A549 (cell line): ENCODE data around the gene FSTL4. TPM values are rescaled to one million over a fixed set of nuclear protein-coding genes. Genes with fewer than 3 reads are reported as not detected.

Experiments used
- ATAC-seq, 2 experiments: fragments of 200-7000 bp in 1 of 2; fragments of >200 bp in 1 of 2; cut with Nextera tagmentation in 1 of 2; cut with Tn5 transposase in 1 of 2; 3 replicates each; pipeline versions ENCODE4 v1.8.0 to v1.9.1; 2018 to 2020; ENCODE audit warnings: mild to moderate bottlenecking in 1 of 2, moderate library complexity in 1 of 2
- CTCF ChIA-PET: fragments of 300-600 bp; sonication (Branson Sonifier 250); formaldehyde crosslinking; extraction: SDS; loops from one replicate; lab custom pipeline; 2021; ENCODE audit warnings: antibody characterized with exemption, inconsistent platforms; lab: Yijun Ruan, JAX
- POLR2A ChIA-PET: fragments of 350-600 bp; formaldehyde crosslinking; extraction: SDS; loops from one replicate; lab custom pipeline; 2021; ENCODE audit warnings: antibody characterized with exemption, inconsistent platforms; lab: Yijun Ruan, JAX
- DNase-seq, 2 experiments: peaks; one replicate each; pipeline versions ENCODE4 v3.0.0 to v3.0.0-alpha.2; 2011 to 2016; ENCODE audit warnings: low read depth in 1 of 2, low spot score in 1 of 2
- FAIRE-seq: peaks from 2 replicates; lab custom pipeline; 2011; peaks lifted over from hg19 to GRCh38; lab: Jason Lieb, UNC
- H3K27ac ChIP-seq, 2 experiments: fragments of >200 bp; sonication (Bioruptor Twin); formaldehyde crosslinking; 3 replicates each; pipeline ENCODE4 v1.5.1; 2016 to 2017
- H3K4me1 ChIP-seq: fragments of >200 bp; sonication (Bioruptor Twin); formaldehyde crosslinking; 3 replicates; pipeline ENCODE4 v1.6.1; 2016
- H3K4me2 ChIP-seq: fragments of >200 bp; sonication (Bioruptor Twin); formaldehyde crosslinking; 3 replicates; pipeline ENCODE4 v1.6.1; 2016
- H3K4me3 ChIP-seq: fragments of >200 bp; sonication (Bioruptor Twin); formaldehyde crosslinking; 3 replicates; pipeline ENCODE4 v1.5.1; 2016
- H3K9me3 ChIP-seq: fragments of >200 bp; sonication (Bioruptor Twin); formaldehyde crosslinking; 3 replicates; pipeline ENCODE4 v1.6.1; 2016
- BHLHE40 ChIP-seq: IDR thresholded peaks from 2 replicates; pipeline ENCODE4 v1.6.1; 2012; ENCODE audit warnings: low read depth, low read length, inconsistent platforms
- E2F6 ChIP-seq: IDR thresholded peaks from 2 replicates; pipeline ENCODE4 v1.6.1; 2012; ENCODE audit warnings: low read depth, borderline replicate concordance
- EHMT2 ChIP-seq: fragments of 200-600 bp; sonication (generic); IDR thresholded peaks from 2 replicates; pipeline ENCODE4 v1.6.1; 2016; ENCODE audit warnings: antibody characterized with exemption, low read depth, mild to moderate bottlenecking, moderate library complexity
- FOSB ChIP-seq: fragments of 250-450 bp; sonication (Bioruptor Pico); IDR thresholded peaks from 2 replicates; pipeline ENCODE4 v1.5.0; 2020; ENCODE audit warnings: mild to moderate bottlenecking, moderate library complexity
- HMGXB4 ChIP-seq: fragments of 250-450 bp; sonication (Bioruptor Pico); IDR thresholded peaks from 2 replicates; pipeline ENCODE4 v1.5.0; 2021; ENCODE audit warnings: mild to moderate bottlenecking, moderate library complexity, borderline replicate concordance
- HOXB13 ChIP-seq: fragments of 250-450 bp; sonication (Bioruptor Pico); IDR thresholded peaks from 2 replicates; pipeline ENCODE4 v1.5.0; 2020; ENCODE audit warnings: low read depth, mild to moderate bottlenecking, moderate library complexity
- JUN ChIP-seq, 2 experiments: fragments of >200 bp; sonication (Bioruptor Twin); formaldehyde crosslinking; IDR thresholded peaks; 2 replicates in 1 of 2; 3 replicates in 1 of 2; pipeline ENCODE4 v1.6.1; 2016 to 2017
- MYC ChIP-seq: IDR thresholded peaks from 2 replicates; pipeline ENCODE4 v1.6.1; 2012; ENCODE audit warnings: mild to moderate bottlenecking, inconsistent platforms, low read length, improper control_type of control experiment, borderline replicate concordance
- PHF8 ChIP-seq: fragments of 200-600 bp; sonication (generic); IDR thresholded peaks from 2 replicates; pipeline ENCODE4 v1.6.1; 2016; ENCODE audit warnings: low read depth, mild to moderate bottlenecking, antibody characterized with exemption, moderate library complexity, borderline replicate concordance
- POLR2AphosphoS2 ChIP-seq: conservative IDR thresholded peaks from 2 replicates; pipeline ENCODE4 v1.6.1; 2012; ENCODE audit warnings: low read length, improper control_type of control experiment, inconsistent platforms
- RAD21 ChIP-seq, 2 experiments: fragments of >200 bp in 1 of 2; sonication (Bioruptor Twin) in 1 of 2; formaldehyde crosslinking in 1 of 2; IDR thresholded peaks in 1 of 2; conservative IDR thresholded peaks in 1 of 2; 2 replicates in 1 of 2; 3 replicates in 1 of 2; pipeline ENCODE4 v1.6.1; 2012 to 2018; ENCODE audit warnings: inconsistent platforms in 1 of 2
- RCOR1 ChIP-seq: fragments of 150-350 bp; IDR thresholded peaks from 2 replicates; pipeline ENCODE4 v1.6.1; 2014; ENCODE audit warnings: antibody characterized with exemption, low read length, low read depth
- RNF2 ChIP-seq: fragments of 200-600 bp; sonication (generic); IDR thresholded peaks from 2 replicates; pipeline ENCODE4 v1.6.1; 2016; ENCODE audit warnings: low read depth, mild to moderate bottlenecking, antibody characterized with exemption, moderate library complexity, borderline replicate concordance
- SMC3 ChIP-seq: fragments of >200 bp; sonication (Bioruptor Twin); formaldehyde crosslinking; IDR thresholded peaks from 3 replicates; pipeline ENCODE4 v1.6.1; 2018; ENCODE audit warnings: inconsistent platforms
- TFCP2L1 ChIP-seq: fragments of 250-450 bp; sonication (Bioruptor Pico); IDR thresholded peaks from 2 replicates; pipeline ENCODE4 v1.5.0; 2021; ENCODE audit warnings: mild to moderate bottlenecking
- ZSCAN20 ChIP-seq: fragments of 250-450 bp; sonication (Bioruptor Pico); IDR thresholded peaks from 2 replicates; pipeline ENCODE4 v1.8.0; 2022; ENCODE audit warnings: mild to moderate bottlenecking, moderate library complexity
- WGBS: methylation state at CpG from one replicate; pipeline ENCODE4 v1.1.6; 2017; ENCODE audit errors: missing lambda C conversion rate; 5-methylcytosine and 5-hydroxymethylcytosine counted together
- polyA plus RNA-seq, 4 experiments: library from polyadenylated mRNA; depleted of rRNA in 3 of 4; stranded (reverse); fragments of >200 nt; fragmentation: RNase III in 1 of 4; extraction: RNeasy Plus Mini Kit Qiagen cat#74134 plus additional on column Dnase treatment in 1 of 4; gene quantifications; 2 replicates in 3 of 4; 3 replicates in 1 of 4; pipeline ENCODE4 v1.2.3, GENCODE V29; 2011 to 2017
- TF ChIP-seq, protein P1 (sequence below): fragments of >200 bp; sonication (Bioruptor Twin); formaldehyde crosslinking; IDR thresholded peaks from 3 replicates; pipeline ENCODE4 v1.5.1; 2016

Gene FSTL4
- polyA plus RNA-seq, 2 of the 4 experiments (the other 2 are of a cell fraction) = 1.6 to 1.8 TPM

- no peaks in the 10 kb centered on the region for H3K9me3 ChIP-seq
- ChIA-PET POLR2A (no interaction called here), CTCF (interaction anchor here (0.7 to 3.2 kb wide), 13 partner anchors 9 to 157 kb away, joined by 3 to 25 read pairs (median 3); no protein-coding TSS in a partner anchor)
- H3K4me2 ChIP-seq = no peak overlapping the region
- 52% methylated on average over 3 of the region's 3 CpGs for WGBS
- H3K4me1 ChIP-seq = no peaks in the 10 kb centered on the region
- DNase-seq (no peak), FAIRE-seq (no peak), ATAC-seq (peak; percentile 58 to 76; a peak in 5 of 6 replicates)
- peak overlapping the region in 1 of 2 experiments; percentile 18; a peak in 1 of 6 replicates for H3K27ac ChIP-seq
- no peak overlapping the region for H3K4me3 ChIP-seq
- TF ChIP-seq HMGXB4 (no peak), BHLHE40 (no peak), RCOR1 (no peak), JUN (IDR thresholded peaks at IDR 0.05) (no peak), PHF8 (no peak), SMC3 (peak; percentile 47), POLR2AphosphoS2 (no peak), MYC (no peak), RAD21 (conservative IDR thresholded peaks at IDR 0.05 in 1 of 2, IDR thresholded peaks at IDR 0.05 in 1 of 2) (peak; percentile 62 to 72)
- TF ChIP-seq, protein P1, sequence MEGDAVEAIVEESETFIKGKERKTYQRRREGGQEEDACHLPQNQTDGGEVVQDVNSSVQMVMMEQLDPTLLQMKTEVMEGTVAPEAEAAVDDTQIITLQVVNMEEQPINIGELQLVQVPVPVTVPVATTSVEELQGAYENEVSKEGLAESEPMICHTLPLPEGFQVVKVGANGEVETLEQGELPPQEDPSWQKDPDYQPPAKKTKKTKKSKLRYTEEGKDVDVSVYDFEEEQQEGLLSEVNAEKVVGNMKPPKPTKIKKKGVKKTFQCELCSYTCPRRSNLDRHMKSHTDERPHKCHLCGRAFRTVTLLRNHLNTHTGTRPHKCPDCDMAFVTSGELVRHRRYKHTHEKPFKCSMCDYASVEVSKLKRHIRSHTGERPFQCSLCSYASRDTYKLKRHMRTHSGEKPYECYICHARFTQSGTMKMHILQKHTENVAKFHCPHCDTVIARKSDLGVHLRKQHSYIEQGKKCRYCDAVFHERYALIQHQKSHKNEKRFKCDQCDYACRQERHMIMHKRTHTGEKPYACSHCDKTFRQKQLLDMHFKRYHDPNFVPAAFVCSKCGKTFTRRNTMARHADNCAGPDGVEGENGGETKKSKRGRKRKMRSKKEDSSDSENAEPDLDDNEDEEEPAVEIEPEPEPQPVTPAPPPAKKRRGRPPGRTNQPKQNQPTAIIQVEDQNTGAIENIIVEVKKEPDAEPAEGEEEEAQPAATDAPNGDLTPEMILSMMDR = peak; percentile 31; the same call in 2 of the 3 replicates
Observed at GRCh38 chr5:133260715-133261114, 351.6 kb downstream of the FSTL4 start.

GRCh38 chr5:133259199-133259997, 352.9 kb downstream of the FSTL4 start:
- H3K9me3 ChIP-seq = no peaks in the 10 kb centered on the region
- ATAC-seq = no peak
- POLR2A ChIA-PET = no interaction called here
- no peak overlapping the region for H3K4me2 ChIP-seq
- TF ChIP-seq HOXB13 (CRISPR knock-in tag) (no peak), E2F6 (no peak)
- CTCF ChIA-PET = interaction anchor here (1.1 to 6.2 kb wide), 3 partner anchors 11 to 181 kb away, joined by 3 to 37 read pairs (median 20); no protein-coding TSS in a partner anchor
- H3K4me3 ChIP-seq = no peak overlapping the region
- no peak for FAIRE-seq
- H3K4me1 ChIP-seq = no peaks in the 10 kb centered on the region
- 86% methylated on average over 10 of the region's 10 CpGs for WGBS
- DNase-seq = no peak
- H3K27ac ChIP-seq = no peak overlapping the region

DNA sequence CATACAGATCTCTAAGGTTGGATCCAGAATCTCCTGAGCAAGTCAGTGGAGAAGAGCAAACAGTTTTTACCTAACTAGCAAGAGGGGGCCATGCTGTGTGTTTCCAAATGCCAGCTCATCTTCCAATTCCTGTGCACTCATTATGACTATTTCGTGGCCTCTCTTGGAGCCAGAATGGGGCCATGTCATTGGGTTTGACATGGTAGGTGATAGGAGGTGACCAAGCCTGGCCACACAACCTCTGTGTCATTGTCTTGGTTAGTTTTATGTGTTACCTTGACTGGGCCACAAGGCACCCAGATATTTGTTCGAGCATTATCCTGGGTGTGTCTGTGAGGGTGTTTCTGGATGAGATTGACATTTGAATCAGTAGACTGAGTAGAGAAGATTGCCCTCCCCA, 354.4 kb downstream of the FSTL4 start:
- H3K27ac ChIP-seq = no peak overlapping the region
- CTCF ChIA-PET = interaction anchor here (1.4 to 6.2 kb wide), 3 partner anchors 10 to 146 kb away, joined by 3 to 37 read pairs (median 20); no protein-coding TSS in a partner anchor
- TF ChIP-seq FOSB (no peak), ZSCAN20 (CRISPR knock-in tag) (no peak), POLR2AphosphoS2 (no peak), TFCP2L1 (no peak), EHMT2 (no peak), RNF2 (no peak), HMGXB4 (no peak), MYC (no peak)
- H3K9me3 ChIP-seq = no peaks in the 10 kb centered on the region
- POLR2A ChIA-PET = no interaction called here
- no peak for FAIRE-seq
- no peak overlapping the region for H3K4me3 ChIP-seq
- 66% methylated on average over 2 of the region's 2 CpGs for WGBS
- no peaks in the 10 kb centered on the region for H3K4me1 ChIP-seq
- no peak overlapping the region for H3K4me2 ChIP-seq
- DNase-seq = no peak
- no peak for ATAC-seq
